HCT116 (cell line): ENCODE results near the gene CAMSAP1. TPM values are rescaled to one million over a fixed set of nuclear protein-coding genes. Genes with fewer than 3 reads are reported as not detected.

ENCODE experiments used
- ATAC-seq: fragments of 200-7000 bp; cut with Tn5 transposase; 2 replicates; pipeline ENCODE4 v1.9.1; 2020; ENCODE audit warnings: mild to moderate bottlenecking, moderate library complexity
- BruUV-seq: library from RNA; stranded (reverse); fragments of 400-500 nt; replicated peaks from 2 replicates; lab custom pipeline; 2021; lab: Mats Ljungman, UMichigan
- CTCF ChIA-PET: fragments of 300-600 bp; sonication (Branson Sonifier 250); formaldehyde crosslinking; loops from one replicate; lab custom pipeline; 2021; ENCODE audit warnings: antibody characterized with exemption; lab: Charles Lee
- POLR2A ChIA-PET: fragments of 300-600, 350-600 bp; sonication (Branson Sonifier 250); formaldehyde crosslinking; loops from one replicate; lab custom pipeline; 2021; ENCODE audit warnings: antibody characterized with exemption; lab: Charles Lee
- RAD21 ChIA-PET, 2 experiments: fragments of 300-600 bp; sonication (Branson Sonifier 250); formaldehyde crosslinking; loops; one replicate each; lab custom pipeline; 2023; ENCODE audit warnings: low total read pairs in 2 of 2; ENCODE audit not compliant: uncharacterized antibody in 2 of 2, unreplicated experiment in 2 of 2, low non-redundant PET in 1 of 2; lab: Charles Lee
- DNase-seq: peaks from one replicate; pipeline ENCODE4 v3.0.0-alpha.2; 2010; ENCODE audit warnings: low read depth, low spot score
- H2AFZ ChIP-seq: fragments of 200-600 bp; shearing (Covaris generic), sonication (generic); 2 replicates; pipeline ENCODE4 v1.6.1; 2017; ENCODE audit warnings: low read depth, mixed run types, mixed read lengths, antibody characterized with exemption, low read length; ENCODE audit not compliant: poor library complexity, severe bottlenecking
- H3K27ac ChIP-seq: 2 replicates; pipeline ENCODE4 v1.5.1; 2012; ENCODE audit warnings: low read depth, low read length
- H3K27me3 ChIP-seq: fragments of 200-600 bp; sonication (generic); 2 replicates; pipeline ENCODE4 v1.6.1; 2016; ENCODE audit warnings: mixed run types, low read length, mixed read lengths; ENCODE audit not compliant: insufficient read depth
- H3K36me3 ChIP-seq, 2 experiments: fragments of 200-500 bp in 1 of 2; fragments of 200-600 bp in 1 of 2; sonication (Bioruptor generic) in 1 of 2; sonication (generic) in 1 of 2; 2 replicates each; pipeline versions ENCODE4 v1.5.1 to v1.6.1; 2014 to 2016; ENCODE audit warnings: low read length in 2 of 2, inconsistent platforms in 1 of 2, mixed read lengths in 1 of 2, mixed run types in 1 of 2; ENCODE audit not compliant: insufficient read depth in 2 of 2, control insufficient read depth in 1 of 2
- H3K4me1 ChIP-seq, 2 experiments: fragments of 200-600 bp in 1 of 2; sonication (generic) in 1 of 2; 2 replicates each; pipeline versions ENCODE4 v1.5.1 to v1.6.1; 2012 to 2017; ENCODE audit warnings: low read length in 2 of 2, inconsistent platforms in 1 of 2, mild to moderate bottlenecking in 1 of 2, mixed read lengths in 1 of 2, mixed run types in 1 of 2, moderate library complexity in 1 of 2; ENCODE audit not compliant: insufficient read depth in 2 of 2, control insufficient read depth in 1 of 2
- H3K4me2 ChIP-seq: fragments of 200-600 bp; sonication (generic); 2 replicates; pipeline ENCODE4 v1.6.1; 2017; ENCODE audit warnings: mixed run types, low read length, mixed read lengths
- H3K4me3 ChIP-seq, 2 experiments: fragments of 200-600 bp in 1 of 2; sonication (generic) in 1 of 2; replicated peaks in 1 of 2; 2 replicates each; pipeline ENCODE4 v1.5.1; 2011 to 2016; ENCODE audit warnings: low read length in 2 of 2, control low read depth in 1 of 2, low read depth in 1 of 2, mild to moderate bottlenecking in 1 of 2, mixed read lengths in 1 of 2, mixed run types in 1 of 2
- H3K79me2 ChIP-seq: fragments of 200-600 bp; sonication (generic); 2 replicates; pipeline ENCODE4 v1.6.1; 2017; ENCODE audit warnings: mild to moderate bottlenecking, mixed run types, low read length, moderate library complexity, mixed read lengths; ENCODE audit not compliant: insufficient read depth
- H3K9ac ChIP-seq: fragments of 200-600 bp; sonication (generic); 2 replicates; pipeline ENCODE4 v1.6.1; 2016; ENCODE audit warnings: low read length, mixed read lengths
- H3K9me2 ChIP-seq: fragments of 200-600 bp; sonication (generic), shearing (Covaris generic); 2 replicates; pipeline ENCODE4 v1.6.1; 2017; ENCODE audit warnings: mixed run types, mild to moderate bottlenecking, moderate library complexity; ENCODE audit not compliant: insufficient read depth
- H3K9me3 ChIP-seq, 2 experiments: fragments of 200-500 bp in 1 of 2; fragments of 200-600 bp in 1 of 2; sonication (Bioruptor generic) in 1 of 2; sonication (generic) in 1 of 2; 2 replicates each; pipeline ENCODE4 v1.6.1; 2014 to 2017; ENCODE audit warnings: low read length in 2 of 2, mixed read lengths in 2 of 2, inconsistent platforms in 1 of 2, low read depth in 1 of 2, mild to moderate bottlenecking in 1 of 2, mixed run types in 1 of 2, moderate library complexity in 1 of 2; ENCODE audit not compliant: control insufficient read depth in 1 of 2, insufficient read depth in 1 of 2
- H4K20me1 ChIP-seq: fragments of 200-600 bp; sonication (generic), shearing (Covaris generic); 2 replicates; pipeline ENCODE4 v1.6.1; 2017; ENCODE audit warnings: mixed run types, mild to moderate bottlenecking, moderate library complexity; ENCODE audit not compliant: insufficient read depth
- CEBPB ChIP-seq: IDR thresholded peaks from 2 replicates; pipeline ENCODE4 v1.6.1; 2012; ENCODE audit warnings: low read depth
- EGR1 ChIP-seq: IDR thresholded peaks from 2 replicates; pipeline ENCODE4 v1.6.1; 2012; ENCODE audit warnings: low read depth
- EZH2 ChIP-seq: fragments of 200-600 bp; sonication (generic); IDR thresholded peaks from 2 replicates; pipeline ENCODE4 v1.6.1; 2017; ENCODE audit warnings: antibody characterized with exemption, mixed run types
- EZH2phosphoT487 ChIP-seq: fragments of 200-600 bp; IDR thresholded peaks from 2 replicates; pipeline ENCODE4 v1.6.1; 2018; ENCODE audit warnings: antibody characterized with exemption, borderline replicate concordance
- FOSL1 ChIP-seq: IDR thresholded peaks from 2 replicates; pipeline ENCODE4 v1.6.1; 2012; ENCODE audit warnings: low read depth
- JUND ChIP-seq: IDR thresholded peaks from 2 replicates; pipeline ENCODE4 v1.6.1; 2012
- POLR2AphosphoS5 ChIP-seq: IDR thresholded peaks from 2 replicates; pipeline ENCODE4 v1.6.1; 2011; ENCODE audit warnings: mild to moderate bottlenecking, low read depth, low read length, moderate library complexity
- RAD21 ChIP-seq: IDR thresholded peaks from 2 replicates; pipeline ENCODE4 v1.6.1; 2012; ENCODE audit warnings: low read depth, mild to moderate bottlenecking
- SP1 ChIP-seq: IDR thresholded peaks from 2 replicates; pipeline ENCODE4 v1.6.1; 2012; ENCODE audit warnings: low read depth
- TCF7L2 ChIP-seq: IDR thresholded peaks from 2 replicates; pipeline ENCODE4 v1.7.0; 2011; ENCODE audit warnings: borderline replicate concordance, inconsistent platforms; ENCODE audit not compliant: insufficient read depth, insufficient read length; ENCODE audit errors: extremely low read depth
- YY1 ChIP-seq: IDR thresholded peaks from 2 replicates; pipeline ENCODE4 v1.6.1; 2011; ENCODE audit warnings: low read length, low read depth, moderate library complexity, mild to moderate bottlenecking; ENCODE audit not compliant: insufficient replicate concordance; ENCODE audit errors: extremely low read depth
- ZFX ChIP-seq: fragments of 450-650 bp; IDR thresholded peaks from 2 replicates; pipeline ENCODE4 v1.6.1; 2017
- intact Hi-C: fragments of 100-400 bp; cut with micrococcal nuclease; formaldehyde crosslinking; loops from 2 replicates; pipeline ENCODE4 v1.10.0; 2022
- total RNA-seq: library from RNA; stranded (reverse); gene quantifications from one replicate; pipeline ENCODE4 v1.2.1, GENCODE V29; 2021; ENCODE audit not compliant: unreplicated experiment
- TF ChIP-seq, protein P1 (sequence below): IDR thresholded peaks from 2 replicates; pipeline ENCODE4 v1.6.1; 2012
- TF ChIP-seq, protein P2 (sequence below): IDR thresholded peaks from 2 replicates; pipeline ENCODE4 v1.6.1; 2011; ENCODE audit warnings: mild to moderate bottlenecking, low read length, moderate library complexity; ENCODE audit not compliant: insufficient replicate concordance; ENCODE audit errors: extremely low read depth
- TF ChIP-seq, protein P3 (sequence below), 3 experiments: fragments of 200-600 bp in 1 of 3; sonication (generic) in 1 of 3; IDR thresholded peaks in 2 of 3; conservative IDR thresholded peaks in 1 of 3; 2 replicates each; pipeline ENCODE4 v1.5.1; 2012 to 2017; ENCODE audit warnings: low read depth in 2 of 3, low read length in 2 of 3, antibody characterized with exemption in 1 of 3, borderline replicate concordance in 1 of 3, control low read depth in 1 of 3, mild to moderate bottlenecking in 1 of 3, mixed read lengths in 1 of 3, mixed run types in 1 of 3, moderate library complexity in 1 of 3; ENCODE audit not compliant: insufficient read depth in 1 of 3

CAMSAP1 gene
- total RNA-seq, 1 experiment from 2014 or later = 33.1 TPM

DNA sequence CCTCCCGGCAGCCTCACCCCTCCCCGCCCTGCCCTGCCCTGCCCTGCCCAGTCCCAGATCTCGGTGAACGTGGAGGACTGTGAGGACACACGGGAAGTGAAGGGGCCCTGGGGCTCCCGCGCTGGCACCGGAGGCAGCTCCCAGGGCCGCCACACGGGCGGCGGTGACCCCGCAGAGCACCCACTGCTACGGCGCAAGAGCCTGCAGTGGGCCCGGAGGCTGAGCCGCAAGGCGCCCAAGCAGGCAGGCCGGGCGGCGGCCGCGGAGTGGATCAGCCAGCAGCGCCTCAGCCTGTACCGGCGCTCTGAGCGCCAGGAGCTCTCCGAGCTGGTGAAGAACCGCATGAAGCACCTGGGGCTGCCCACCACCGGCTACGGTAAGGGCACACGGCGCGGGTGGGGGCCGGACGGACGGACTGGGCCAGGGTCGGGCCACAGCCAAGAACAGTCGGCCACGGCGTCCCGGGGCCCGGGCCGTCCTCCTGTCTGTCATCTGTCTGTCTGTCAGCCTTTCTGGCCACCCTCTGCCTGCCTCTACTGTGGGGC is 121.1 kb downstream of the CAMSAP1 start:
- ATAC-seq = no peak
- Histone ChIP-seq H3K27me3 (no peaks in the 10 kb centered on the region), H2AFZ (no peak overlapping the region), H3K9me2 (no peaks in the 10 kb centered on the region), H3K4me1 (no peaks in the 10 kb centered on the region), H3K79me2 (no peaks in the 10 kb centered on the region), H4K20me1 (no peaks in the 10 kb centered on the region), H3K27ac (no peak overlapping the region), H3K36me3 (no peaks in the 10 kb centered on the region), H3K9ac (no peak overlapping the region), H3K4me2 (no peak overlapping the region), H3K4me3 (no peak overlapping the region), H3K9me3 (no peaks in the 10 kb centered on the region)
- RAD21 ChIA-PET = no interaction called here
- no peak for DNase-seq
- intact Hi-C loops = no loop called here
- no TSS peak for BruUV-seq
- TF ChIP-seq, protein P1, sequence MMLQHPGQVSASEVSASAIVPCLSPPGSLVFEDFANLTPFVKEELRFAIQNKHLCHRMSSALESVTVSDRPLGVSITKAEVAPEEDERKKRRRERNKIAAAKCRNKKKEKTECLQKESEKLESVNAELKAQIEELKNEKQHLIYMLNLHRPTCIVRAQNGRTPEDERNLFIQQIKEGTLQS = no peak
- no peak for TF ChIP-seq EGR1
- TF ChIP-seq CEBPB = no peak
- no peak for TF ChIP-seq ZFX
- no peak for TF ChIP-seq FOSL1
- no peak for TF ChIP-seq EZH2
- no peak for TF ChIP-seq YY1
- no peak for TF ChIP-seq TCF7L2
- POLR2A ChIA-PET = no interaction called here
- CTCF ChIA-PET = no interaction called here

GRCh38 chr9:135785013-135785575 is 122.3 kb downstream of the CAMSAP1 start:
- BruUV-seq = no TSS peak
- H4K20me1 ChIP-seq = no peaks in the 10 kb centered on the region
- intact Hi-C loops = no loop called here
- DNase-seq (no peak), ATAC-seq (no peak)
- H3K4me3 ChIP-seq = no peak overlapping the region
- no peak overlapping the region for H3K4me2 ChIP-seq
- RAD21 ChIA-PET = no interaction called here
- H3K4me1 ChIP-seq = no peaks in the 10 kb centered on the region
- no peaks in the 10 kb centered on the region for H3K9me3 ChIP-seq
- H3K36me3 ChIP-seq = no peaks in the 10 kb centered on the region
- H2AFZ ChIP-seq = no peak overlapping the region
- H3K9ac ChIP-seq = no peak overlapping the region
- no peaks in the 10 kb centered on the region for H3K9me2 ChIP-seq
- CTCF ChIA-PET = no interaction called here
- no peaks in the 10 kb centered on the region for H3K27me3 ChIP-seq
- POLR2A ChIA-PET = no interaction called here
- H3K27ac ChIP-seq = no peak overlapping the region
- H3K79me2 ChIP-seq = no peaks in the 10 kb centered on the region
- no peak for TF ChIP-seq EZH2phosphoT487
- TF ChIP-seq SP1 = no peak
- TF ChIP-seq YY1 = no peak
- TF ChIP-seq POLR2AphosphoS5 = no peak
- TF ChIP-seq EGR1 = no peak
- TF ChIP-seq RAD21 = no peak
- TF ChIP-seq, protein P1 = no peak
- TF ChIP-seq, protein P2, sequence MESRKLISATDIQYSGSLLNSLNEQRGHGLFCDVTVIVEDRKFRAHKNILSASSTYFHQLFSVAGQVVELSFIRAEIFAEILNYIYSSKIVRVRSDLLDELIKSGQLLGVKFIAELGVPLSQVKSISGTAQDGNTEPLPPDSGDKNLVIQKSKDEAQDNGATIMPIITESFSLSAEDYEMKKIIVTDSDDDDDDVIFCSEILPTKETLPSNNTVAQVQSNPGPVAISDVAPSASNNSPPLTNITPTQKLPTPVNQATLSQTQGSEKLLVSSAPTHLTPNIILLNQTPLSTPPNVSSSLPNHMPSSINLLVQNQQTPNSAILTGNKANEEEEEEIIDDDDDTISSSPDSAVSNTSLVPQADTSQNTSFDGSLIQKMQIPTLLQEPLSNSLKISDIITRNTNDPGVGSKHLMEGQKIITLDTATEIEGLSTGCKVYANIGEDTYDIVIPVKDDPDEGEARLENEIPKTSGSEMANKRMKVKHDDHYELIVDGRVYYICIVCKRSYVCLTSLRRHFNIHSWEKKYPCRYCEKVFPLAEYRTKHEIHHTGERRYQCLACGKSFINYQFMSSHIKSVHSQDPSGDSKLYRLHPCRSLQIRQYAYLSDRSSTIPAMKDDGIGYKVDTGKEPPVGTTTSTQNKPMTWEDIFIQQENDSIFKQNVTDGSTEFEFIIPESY = no peak
- TF ChIP-seq, protein P3, sequence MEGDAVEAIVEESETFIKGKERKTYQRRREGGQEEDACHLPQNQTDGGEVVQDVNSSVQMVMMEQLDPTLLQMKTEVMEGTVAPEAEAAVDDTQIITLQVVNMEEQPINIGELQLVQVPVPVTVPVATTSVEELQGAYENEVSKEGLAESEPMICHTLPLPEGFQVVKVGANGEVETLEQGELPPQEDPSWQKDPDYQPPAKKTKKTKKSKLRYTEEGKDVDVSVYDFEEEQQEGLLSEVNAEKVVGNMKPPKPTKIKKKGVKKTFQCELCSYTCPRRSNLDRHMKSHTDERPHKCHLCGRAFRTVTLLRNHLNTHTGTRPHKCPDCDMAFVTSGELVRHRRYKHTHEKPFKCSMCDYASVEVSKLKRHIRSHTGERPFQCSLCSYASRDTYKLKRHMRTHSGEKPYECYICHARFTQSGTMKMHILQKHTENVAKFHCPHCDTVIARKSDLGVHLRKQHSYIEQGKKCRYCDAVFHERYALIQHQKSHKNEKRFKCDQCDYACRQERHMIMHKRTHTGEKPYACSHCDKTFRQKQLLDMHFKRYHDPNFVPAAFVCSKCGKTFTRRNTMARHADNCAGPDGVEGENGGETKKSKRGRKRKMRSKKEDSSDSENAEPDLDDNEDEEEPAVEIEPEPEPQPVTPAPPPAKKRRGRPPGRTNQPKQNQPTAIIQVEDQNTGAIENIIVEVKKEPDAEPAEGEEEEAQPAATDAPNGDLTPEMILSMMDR (IDR thresholded peaks at IDR 0.05 in 2 of 3, conservative IDR thresholded peaks at IDR 0.05 in 1 of 3; ENCODE audit: borderline replicate concordance in 1 of 3, insufficient read depth in 1 of 3, low read depth in 2 of 3, low read length in 2 of 3) = no peak
- TF ChIP-seq FOSL1 = no peak
- no peak for TF ChIP-seq JUND
- TF ChIP-seq EZH2 = no peak
- TF ChIP-seq TCF7L2 = no peak
- TF ChIP-seq CEBPB = no peak
